HG03175 (cell line): ENCODE data around the gene DNAJC27.
A peak's percentile ranks its signal among the peaks of the same experiment; 100 is the strongest.
"Not testable (repeated sequence)": the region's sequence is repeated elsewhere in the genome, so short reads cannot be mapped to it uniquely, and the experiment has no call there.

ENCODE experiments used
- ATAC-seq: cut with Tn5 transposase; IDR thresholded peaks from one replicate; pipeline ENCODE4 v1.9.1; 2021; ENCODE audit warnings: mild to moderate bottlenecking, moderate library complexity; ENCODE audit not compliant: unreplicated experiment

Gene DNAJC27

DNA sequence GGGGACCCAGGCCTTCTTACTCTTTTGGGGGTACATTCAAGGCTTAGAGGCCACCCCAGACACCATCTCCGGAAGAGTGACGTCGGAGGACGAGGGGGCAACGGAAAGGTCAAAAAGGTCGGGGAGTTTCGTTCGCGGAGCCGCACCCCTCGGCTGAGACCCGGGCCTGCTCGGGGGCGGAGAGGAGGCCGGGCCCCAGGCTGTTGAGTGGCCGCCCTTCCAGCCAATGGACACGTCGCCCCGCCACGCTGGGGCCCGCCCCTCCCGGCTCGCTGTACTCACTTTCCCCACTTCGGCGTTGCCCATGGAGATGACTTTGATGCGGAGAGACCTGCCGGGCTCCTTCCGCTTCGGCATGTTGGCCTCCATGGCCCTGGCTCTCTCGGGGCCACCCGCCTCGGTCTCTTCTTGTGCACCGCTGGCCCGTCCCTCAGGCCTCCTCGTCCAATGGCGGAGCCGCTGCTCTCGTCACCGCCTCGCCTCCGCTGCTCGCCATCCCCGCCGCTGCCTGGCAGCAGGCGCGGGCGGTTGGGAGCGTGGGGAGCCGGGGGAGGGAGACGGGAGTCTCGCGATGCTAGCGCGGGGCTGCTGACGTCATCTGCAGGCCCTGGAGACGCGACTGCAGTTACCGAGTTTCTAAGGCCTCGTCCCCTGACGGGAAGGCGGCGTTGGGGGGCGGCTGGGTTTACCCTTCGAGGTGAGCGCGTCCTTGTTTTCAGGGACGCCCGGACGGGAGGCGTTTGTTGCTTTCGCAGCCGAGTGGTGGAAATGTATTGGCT lies at the start of gene DNAJC27:
TSS of gene DNAJC27 (minus strand) at position 420 of the 779 bp plus-strand sequence. CDS start at position 369, 51 bp downstream.
- ATAC-seq = peak; percentile 94

DNA sequence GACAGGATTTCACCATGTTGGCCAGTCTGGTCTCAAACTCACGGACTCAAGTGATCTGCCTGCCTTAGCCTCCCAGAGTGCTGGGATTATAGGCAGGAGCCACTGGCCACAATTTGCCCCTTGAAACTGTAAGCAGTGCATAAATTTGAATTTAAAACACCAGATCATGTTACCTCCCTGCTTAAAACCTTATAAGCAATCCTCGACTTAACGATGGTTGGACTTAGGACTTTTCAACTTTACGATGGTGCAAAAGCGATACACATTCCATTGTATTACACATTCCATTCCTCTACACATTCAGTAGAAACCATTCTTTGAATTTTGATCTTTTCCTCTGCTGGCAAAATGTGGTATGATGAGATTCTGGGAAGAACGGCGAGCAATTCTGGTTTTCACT lies 46.9 kb upstream of the DNAJC27 start:
- ATAC-seq = no peak

DNA sequence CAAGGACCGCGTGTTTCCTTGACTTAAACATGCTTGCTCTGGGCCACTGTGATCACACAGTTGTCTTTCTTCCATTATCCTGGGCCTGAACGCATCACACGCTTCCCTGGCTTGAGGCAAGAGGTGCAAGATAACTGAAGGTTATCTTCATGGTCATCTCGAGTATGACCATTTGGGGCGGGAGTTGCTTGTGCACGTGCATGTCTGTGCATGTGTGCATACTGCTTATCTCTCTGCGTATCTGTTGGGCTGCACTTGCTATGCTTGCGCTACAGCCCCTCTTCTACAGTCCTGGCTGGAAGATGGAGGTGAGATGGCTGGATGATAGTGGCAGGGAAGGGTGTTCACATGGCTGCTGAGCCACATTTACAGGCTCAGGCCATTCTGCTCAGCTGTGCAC lies 42.9 kb upstream of the DNAJC27 start:
- ATAC-seq = no peak

DNA sequence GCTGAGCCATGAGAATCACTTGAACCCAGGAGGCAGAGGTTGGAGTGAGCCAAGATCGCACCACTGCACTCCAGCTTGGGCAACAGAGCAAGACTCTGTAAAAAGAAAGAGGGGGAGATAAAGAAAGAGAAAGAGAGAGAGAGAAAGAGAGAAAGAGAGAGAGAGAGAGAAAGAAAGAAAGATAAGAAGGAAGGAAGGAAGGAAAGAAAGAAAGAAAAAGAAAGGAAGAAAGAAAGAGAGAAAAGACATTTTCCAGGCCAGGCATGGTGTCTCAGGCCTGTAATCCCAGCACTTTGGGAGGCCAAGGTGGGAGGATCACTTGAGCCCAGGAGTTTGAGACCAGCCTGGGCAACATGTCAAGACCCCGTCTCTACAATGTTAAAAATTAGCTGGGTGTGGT lies 39.6 kb upstream of the DNAJC27 start:
- not testable (repeated sequence) for ATAC-seq

DNA sequence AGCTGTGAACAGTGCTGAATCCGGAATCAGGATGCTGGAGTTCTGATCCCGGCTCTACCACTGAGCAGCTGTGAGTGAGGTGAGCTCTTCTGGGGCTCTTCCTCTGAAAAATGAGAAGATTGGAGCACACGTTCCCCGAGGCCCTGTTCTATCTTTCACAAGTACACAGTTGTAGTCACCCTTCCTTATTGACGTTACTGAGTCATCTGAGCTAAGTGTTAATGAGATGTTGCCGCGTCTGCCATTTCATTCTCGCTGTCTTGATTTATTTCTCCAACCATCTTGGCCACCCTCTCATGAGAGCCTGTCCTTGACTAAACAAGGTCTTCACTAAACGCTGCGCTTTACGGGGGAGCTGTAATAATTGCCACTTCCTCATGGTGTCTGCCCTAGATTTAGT lies 38.2 kb upstream of the DNAJC27 start:
- no peak for ATAC-seq

DNA sequence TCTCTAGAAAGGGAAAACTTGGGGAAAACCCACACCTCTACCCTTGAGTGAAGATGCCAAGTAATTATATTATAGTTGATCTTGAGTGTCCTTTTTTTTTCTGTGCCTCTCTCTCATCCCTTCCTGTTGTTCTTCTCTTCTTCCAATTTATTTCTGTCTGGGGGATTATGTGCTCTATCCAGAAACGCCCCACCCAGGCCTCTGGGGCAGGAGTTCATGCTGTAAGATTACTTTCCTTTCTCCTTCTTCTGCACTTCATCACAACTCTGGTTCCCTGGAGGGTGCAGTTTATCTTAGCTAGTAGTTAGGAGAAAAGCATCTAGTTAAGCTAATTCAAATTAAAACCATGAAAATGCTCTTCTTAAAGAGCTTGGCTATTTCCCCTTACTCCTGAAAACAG lies 30.3 kb upstream of the DNAJC27 start:
- ATAC-seq = no peak

DNA sequence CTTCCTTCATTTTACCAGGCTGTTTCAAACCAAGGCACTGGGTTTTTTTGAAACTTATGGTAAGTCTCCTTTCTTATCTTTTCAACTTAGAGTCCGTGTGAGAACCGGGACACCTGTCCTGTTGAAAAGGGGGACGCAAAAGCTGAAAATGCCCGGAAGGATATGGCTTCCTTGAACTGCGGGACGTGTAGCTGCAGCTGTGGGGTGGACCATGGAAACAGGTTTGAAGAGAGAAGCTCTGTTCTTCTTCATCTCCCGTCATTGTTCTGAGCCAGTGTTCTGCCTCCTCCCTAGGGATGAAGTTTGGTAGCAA lies 29.5 kb upstream of the DNAJC27 start:
- no peak for ATAC-seq

DNA sequence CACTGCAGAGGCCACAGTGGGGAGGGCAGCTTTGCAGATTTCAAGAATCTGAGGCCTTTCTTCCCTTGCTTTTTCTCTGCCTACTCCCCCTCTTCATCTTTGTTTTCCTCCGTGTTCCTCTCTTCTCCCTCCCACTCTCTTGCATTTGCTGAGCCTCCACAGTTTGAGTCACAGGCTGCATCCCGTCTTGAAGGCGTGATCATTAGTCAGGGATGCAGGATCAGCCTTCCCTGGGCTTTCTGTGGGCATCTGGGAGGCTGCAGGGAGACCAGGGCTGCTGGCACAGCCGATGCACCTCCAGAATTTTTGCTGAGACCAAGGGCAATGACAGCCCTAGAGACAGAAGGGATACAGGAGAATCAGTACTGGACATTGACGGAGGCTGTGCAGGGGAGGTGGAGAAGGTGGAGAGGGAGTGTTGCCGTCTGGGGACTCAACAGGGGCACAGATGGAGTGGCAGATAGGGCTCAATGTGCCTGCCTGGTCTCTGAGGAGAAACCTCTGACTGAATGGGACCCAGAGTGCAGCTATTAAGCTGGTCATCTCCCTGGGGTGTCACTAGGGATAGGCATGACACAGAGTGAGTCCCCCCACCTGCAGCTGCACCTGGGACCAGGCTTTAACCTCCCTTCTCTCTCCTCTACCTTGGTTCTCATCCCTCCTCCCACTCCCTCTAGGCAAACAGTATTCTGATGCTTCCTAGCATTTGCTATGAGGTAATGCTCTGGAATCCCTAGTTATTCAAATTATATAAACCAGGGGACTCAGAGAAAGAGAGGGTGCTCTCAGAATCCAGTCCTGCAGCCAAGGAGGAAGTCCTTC lies 29.0 kb upstream of the DNAJC27 start:
- no peak for ATAC-seq

DNA sequence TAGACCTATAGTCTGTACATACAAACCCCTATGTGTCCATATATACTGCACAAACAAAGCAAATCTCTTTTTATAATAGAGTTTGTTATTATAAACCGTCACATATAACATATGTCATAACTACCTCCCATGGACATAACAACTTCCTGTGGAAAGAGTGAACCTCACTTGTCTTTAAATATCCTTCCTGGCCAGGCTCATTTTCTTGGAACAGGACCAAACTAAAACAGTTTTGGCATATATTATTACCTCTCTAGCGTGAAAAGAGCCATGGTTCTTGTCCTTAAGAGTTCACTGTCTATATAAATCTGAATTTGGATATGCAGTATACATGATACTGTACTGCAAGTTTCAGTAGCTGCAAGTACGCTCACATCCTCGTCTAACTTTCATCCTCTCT lies 28.3 kb upstream of the DNAJC27 start:
- ATAC-seq = no peak

DNA sequence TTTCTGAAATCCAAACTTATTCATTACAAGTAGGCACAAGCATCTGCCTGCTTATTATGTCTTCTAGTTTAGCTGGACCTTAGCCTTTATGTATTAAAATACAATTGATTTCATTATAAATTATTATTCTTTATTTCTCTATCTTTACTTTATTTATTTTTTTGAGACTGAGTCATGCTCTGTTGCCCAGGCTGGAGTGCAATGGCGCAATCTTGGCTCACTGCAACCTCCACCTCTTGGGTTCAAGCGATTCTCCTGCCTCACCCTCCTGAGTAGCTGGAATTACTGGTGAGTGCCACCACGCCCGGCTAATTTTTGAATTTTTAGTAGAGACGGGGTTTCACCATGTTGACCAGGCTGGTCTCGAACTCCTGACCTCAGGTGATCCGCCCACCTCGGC lies 27.3 kb upstream of the DNAJC27 start:
- not testable (repeated sequence) for ATAC-seq

DNA sequence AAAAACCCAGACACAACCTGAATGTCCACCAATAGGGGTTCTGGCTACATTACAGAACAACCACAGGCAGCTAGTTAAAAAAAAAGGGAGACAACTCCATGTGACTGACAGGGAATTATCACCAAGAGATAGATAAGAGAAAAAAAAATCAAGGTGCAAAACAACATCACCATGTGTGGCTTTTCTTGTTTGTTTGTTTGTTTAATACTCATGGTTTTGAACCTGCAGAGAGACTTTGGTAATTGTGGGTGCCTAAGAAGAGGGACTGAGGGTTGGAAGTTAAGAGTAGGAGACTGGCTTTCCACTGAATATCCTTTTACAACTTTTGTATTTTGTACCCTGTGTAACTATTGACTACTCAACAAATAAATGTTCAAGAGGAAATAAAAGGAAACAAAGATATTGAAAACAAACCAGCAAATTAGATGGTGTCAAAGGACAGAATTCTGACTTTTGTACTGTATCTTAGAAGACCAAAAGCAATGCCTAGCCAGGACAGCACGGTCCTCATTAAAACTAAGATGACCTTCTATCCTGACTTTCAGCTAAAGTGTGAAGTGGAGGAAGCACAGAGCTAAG lies 22.5 kb upstream of the DNAJC27 start:
- no peak for ATAC-seq

DNA sequence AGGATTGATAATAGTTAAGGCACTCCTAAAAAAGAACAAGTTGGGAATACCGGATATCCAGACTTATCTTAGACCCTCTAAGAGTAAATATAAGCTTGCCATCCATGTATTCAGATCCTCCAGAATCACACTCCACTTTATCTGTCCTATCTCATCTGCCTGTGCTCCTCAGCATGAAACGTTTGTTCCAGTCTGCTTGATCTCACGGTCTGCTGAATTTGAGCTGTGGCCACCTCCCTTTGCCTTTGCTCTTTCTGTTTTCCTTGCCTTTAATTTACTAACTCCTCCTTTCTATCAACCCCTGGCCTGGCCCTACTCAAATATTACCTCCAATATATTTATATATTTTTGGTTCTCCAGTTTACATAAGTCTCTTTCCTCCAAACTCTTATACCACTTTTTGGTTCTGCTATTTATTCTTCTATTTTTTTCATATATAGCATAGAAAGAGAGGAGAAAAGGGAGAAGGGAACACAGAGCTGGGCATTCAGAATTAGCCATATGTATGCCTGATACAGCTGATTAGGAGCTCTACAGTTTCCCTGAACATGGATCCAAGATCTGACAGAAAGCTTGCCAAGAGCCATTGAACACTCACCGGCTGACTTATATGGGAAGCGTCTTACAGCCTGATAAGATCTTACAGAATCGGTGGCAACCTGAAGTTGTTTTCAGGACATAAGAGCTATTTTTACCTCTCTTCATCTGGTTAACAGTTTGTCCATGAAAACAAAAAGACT lies 21.8 kb upstream of the DNAJC27 start:
- no peak for ATAC-seq

DNA sequence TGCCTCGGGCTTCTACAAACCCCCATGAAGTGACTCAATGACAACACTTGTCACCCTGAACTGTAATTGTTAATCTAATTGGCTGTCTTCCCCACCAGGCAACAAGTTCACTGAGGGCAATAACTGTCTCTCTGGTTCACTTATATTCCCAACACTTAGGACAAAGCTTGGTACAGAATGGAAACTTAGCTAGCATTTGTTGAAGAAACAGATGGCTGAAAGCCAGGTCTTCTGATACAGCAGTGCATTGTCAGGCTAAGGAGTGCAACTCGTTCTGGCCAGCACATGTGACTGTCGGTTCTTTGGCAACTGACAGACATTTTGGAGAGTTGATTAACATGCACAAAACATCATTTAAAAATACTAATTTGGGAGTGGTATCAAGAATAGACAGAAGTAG lies 14.6 kb upstream of the DNAJC27 start:
- no peak for ATAC-seq

DNA sequence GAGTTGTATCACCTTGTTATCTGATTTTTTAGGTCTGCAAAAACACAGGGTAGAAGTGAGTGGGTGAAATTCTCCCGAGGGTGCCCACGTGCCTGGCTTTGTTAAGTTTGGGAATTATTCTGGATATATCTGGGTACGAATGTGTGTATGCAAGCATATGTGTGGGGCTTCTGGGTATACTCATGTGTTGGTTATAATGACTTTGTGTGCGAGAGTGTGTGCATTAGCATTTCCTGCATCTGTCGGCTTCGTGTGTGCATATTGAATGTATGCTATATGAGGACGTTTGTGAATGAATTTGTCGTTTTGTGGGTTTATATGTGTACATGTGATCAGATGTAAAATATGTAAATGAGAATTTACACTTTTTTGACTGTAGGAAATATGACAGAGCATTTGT lies 13.8 kb upstream of the DNAJC27 start:
- ATAC-seq = no peak

DNA sequence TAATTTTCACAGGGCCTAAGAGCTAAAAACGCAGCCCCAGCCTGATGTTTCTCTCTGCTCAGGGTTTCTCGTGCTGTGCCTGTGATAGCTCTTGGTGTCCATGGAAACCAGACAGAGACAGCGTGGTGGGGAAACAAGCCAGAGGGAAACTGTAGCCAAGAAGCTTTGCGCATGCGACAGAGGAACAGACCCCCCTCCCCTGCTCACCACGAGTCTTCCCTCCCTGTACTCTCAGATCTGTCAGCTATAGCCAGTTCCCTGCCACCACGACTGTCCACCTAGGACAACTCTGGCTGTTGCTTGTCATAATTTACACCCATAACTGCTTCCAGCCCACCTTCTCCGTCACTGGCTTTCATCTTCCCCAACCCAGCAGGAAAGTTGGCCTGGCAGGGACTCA lies 13.2 kb upstream of the DNAJC27 start:
- ATAC-seq = no peak

DNA sequence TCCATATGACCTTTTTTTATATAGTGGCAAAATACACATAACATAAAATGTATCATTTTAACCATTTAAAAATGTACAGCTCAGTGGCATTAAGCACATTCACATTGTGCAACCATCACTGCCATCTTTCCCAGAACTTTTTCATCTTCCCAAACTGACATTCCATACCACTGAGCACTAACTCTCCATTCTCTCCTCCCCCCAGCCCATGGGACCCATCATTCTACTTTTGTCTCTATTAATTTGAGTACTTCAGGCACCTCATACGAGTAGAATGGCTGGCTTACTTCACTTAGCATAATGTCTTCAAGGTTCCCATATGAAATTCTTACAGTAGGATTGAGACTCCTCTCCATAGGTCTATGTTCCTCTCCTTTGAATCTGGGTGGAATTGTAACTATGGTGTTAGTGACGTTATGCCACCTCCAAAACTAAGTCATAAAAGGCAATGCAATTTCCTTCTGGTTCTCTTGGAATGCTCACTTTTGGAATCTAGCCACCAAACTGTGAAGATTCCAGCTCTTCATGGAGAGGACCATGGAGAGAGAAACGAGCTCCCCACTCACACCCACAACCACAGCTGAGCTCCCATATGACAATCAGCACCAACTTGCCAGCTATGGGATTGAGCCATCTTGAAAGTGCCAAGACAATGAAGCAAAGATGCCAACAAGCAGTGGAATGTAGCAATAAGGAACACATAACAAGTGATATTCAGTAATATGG lies 9.8 kb upstream of the DNAJC27 start:
- ATAC-seq = no peak

DNA sequence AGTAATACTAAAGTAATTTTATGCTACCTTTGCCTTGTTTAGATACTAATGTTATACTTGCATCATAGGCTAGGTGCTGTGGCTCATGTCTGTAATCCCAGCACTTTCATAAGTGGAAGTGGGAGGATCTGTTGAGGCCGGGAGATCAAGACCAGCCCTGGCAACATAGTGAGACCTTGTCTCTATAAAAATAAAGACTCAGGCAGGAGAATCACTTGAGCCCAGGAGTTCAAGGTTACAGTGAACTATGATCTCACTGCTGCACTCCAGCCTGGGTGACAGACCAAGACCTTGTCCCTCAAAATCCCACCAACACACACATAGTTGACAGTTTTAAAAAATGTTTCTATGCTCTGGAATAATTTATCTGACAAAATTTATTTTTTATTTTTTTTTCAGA lies 6.9 kb upstream of the DNAJC27 start:
- ATAC-seq = no peak

DNA sequence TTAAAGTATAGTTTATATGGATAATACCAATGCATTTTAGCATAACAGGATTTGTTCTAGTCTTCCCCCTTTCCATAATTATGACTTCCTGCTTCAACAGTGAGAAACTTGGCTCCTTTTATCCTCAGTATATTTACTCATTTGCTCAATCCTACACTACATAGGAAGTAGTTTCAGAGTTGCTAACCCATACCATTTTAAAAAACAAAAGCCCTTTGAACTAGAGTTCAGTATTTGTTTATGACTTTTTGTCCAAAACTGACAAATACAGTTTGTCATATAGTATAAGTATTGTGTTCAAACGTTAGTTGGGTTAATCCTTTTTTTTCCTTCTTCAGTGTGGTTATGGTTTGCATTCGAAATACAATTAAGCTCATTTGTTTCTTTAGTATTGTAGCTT lies 5.9 kb upstream of the DNAJC27 start:
- no peak for ATAC-seq

DNA sequence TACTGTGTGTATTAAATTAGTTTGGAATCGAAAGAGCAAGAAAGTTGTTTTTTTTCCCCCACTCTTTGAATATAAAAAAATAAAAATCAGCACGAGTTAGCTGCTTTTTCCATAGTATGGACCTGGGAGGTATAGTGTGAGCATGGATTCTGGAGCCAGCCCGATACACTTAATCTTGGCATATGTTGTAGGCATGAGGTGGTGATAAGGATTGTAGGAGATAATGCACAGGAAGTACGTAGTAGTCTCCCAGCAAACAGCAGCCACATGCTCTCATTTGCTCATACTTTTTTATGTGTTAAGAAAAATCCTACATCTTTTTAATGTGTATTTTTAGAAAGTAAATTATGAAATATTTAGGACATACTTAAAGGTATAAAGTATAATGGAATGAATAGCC lies 2.1 kb upstream of the DNAJC27 start:
- no peak for ATAC-seq

DNA sequence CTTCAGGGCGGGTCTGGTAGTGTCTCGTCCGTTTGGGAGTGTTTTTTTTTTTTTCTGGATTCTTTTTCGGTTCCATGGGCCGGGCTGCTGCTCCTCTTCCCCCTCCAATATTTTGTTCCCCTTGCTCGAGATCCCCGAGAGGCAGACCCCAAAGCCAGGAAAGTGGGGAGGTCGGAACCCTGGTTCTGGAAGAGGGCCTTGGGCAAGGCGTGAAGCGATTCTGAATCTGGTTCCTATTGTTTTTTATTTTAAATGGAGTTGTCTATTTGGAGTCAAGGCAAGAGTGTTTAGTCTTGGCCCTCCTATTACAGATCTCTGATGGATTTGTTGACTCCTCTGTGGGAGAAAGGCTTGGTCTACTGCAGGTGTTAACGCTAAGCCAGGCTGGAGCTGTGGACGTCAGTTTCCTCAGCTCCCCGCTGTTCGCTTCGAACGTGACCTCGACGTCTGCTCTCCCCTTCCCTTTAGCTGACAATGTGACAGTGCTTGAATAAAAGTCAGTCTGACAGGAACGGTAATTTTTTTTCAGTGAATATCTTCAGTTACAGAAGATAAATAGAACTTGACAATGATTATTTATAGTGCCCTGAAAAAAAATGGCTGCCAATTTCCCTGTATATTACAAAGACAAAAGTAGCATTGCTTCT lies 683 bp upstream of the DNAJC27 start:
- ATAC-seq = no peak

DNA sequence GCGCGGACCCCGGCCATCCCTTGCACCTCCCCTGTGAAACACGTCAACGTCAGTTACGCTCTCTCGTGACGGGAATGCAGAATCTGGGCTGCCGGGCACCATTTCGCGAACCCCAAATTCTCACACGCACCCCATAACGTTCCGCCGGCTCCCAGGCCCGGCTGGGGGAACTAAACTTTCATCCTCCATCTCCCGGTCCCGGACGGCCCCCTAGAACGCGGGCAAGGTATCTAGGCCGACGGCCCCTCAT lies 544 bp downstream of the DNAJC27 start:
- ATAC-seq = peak; percentile 7
